Measurements from ENCODE around the gene SNX3.

DNA sequence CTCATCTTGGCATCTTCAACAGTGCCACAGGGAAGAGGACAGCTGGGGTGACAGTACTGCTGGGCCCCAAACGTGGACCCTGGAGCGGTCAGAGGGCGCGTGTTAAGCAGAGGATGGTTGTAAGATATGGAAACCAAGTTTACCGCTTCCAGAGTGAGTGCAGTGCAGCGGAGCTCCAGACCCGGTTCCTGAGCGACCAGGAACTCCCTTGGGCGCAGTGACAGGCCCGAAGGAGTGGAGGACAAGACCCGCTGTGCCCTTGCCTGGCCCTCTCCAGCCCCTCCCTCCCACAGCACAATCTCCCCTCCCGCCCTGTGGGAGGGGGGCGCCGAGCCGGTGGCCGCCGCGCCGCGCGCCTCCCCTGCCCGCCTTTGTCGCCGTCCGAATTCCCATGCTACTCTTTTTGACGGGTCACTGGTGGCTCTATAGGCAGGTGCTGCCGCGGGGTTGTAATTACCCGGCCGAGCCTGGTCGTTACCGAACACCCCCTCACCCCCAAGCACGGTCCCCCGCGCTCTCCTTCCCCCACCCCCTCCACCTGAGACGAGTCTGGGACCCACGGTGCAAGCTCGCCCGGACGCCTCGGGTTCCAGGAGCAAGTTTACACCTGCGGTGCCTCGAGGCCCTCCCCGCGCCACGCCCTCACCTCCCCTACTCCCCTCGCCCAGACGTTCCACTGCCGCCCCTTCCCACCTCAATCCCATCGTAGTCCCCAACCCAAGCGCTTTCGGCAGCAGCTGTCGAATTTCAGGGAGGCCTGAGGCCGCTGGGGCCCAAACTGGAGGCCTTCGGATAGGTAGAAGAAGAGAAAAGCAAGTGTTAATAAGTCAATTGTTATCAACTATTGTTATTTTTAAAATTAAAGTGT, 91.1 kb downstream of the SNX3 start:
- no peak for TF ChIP-seq EZH2 (IDR thresholded peaks at IDR 0.05; ENCODE audit: borderline replicate concordance, low read length)
- TF ChIP-seq, protein P1, sequence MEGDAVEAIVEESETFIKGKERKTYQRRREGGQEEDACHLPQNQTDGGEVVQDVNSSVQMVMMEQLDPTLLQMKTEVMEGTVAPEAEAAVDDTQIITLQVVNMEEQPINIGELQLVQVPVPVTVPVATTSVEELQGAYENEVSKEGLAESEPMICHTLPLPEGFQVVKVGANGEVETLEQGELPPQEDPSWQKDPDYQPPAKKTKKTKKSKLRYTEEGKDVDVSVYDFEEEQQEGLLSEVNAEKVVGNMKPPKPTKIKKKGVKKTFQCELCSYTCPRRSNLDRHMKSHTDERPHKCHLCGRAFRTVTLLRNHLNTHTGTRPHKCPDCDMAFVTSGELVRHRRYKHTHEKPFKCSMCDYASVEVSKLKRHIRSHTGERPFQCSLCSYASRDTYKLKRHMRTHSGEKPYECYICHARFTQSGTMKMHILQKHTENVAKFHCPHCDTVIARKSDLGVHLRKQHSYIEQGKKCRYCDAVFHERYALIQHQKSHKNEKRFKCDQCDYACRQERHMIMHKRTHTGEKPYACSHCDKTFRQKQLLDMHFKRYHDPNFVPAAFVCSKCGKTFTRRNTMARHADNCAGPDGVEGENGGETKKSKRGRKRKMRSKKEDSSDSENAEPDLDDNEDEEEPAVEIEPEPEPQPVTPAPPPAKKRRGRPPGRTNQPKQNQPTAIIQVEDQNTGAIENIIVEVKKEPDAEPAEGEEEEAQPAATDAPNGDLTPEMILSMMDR (IDR thresholded peaks at IDR 0.05; ENCODE audit: low read length) = no peak

All from OCI-LY1 (cell line).